Measurements from ENCODE around the gene MAPKAPK5.
"Not testable (repeated sequence)": the region's sequence is repeated elsewhere in the genome, so short reads cannot be mapped to it uniquely, and the experiment has no call there.

DNA sequence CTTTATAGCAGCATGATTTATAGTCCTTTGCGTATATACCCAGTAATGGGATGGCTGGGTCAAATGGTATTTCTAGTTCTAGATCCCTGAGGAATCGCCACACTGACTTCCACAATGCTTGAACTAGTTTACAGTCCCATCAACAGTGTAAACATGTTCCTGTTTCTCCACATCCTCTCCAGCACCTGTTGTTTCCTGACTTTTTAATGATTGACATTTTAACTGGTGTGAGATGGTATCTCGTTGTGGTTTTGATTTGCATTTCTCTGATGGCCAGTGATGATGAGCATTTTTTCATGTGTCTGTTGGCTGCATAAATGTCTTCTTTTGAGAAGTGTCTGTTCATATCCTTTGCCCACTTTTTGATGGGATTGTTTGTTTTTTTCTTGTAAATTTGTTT, 12.4 kb upstream of the MAPKAPK5 start:
- not testable (repeated sequence) for TF ChIP-seq POLR2A (IDR thresholded peaks at IDR 0.05)
- TF ChIP-seq, protein P1, sequence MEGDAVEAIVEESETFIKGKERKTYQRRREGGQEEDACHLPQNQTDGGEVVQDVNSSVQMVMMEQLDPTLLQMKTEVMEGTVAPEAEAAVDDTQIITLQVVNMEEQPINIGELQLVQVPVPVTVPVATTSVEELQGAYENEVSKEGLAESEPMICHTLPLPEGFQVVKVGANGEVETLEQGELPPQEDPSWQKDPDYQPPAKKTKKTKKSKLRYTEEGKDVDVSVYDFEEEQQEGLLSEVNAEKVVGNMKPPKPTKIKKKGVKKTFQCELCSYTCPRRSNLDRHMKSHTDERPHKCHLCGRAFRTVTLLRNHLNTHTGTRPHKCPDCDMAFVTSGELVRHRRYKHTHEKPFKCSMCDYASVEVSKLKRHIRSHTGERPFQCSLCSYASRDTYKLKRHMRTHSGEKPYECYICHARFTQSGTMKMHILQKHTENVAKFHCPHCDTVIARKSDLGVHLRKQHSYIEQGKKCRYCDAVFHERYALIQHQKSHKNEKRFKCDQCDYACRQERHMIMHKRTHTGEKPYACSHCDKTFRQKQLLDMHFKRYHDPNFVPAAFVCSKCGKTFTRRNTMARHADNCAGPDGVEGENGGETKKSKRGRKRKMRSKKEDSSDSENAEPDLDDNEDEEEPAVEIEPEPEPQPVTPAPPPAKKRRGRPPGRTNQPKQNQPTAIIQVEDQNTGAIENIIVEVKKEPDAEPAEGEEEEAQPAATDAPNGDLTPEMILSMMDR (IDR thresholded peaks at IDR 0.05 in 8 of 11, conservative IDR thresholded peaks at IDR 0.05 in 3 of 11), result not testable (repeated sequence)

Data from spleen (tissue), 7 donors.